ENCODE measurements around the gene IFITM2. TPM values are rescaled to one million over a fixed set of nuclear protein-coding genes. Genes with fewer than 3 reads are reported as not detected.

The IFITM2 gene
- total RNA-seq, 1 donor from 2014 or later = 3.7 TPM

- DNase-seq (ENCODE audit: low read depth) = no peak
- H3K4me3 ChIP-seq (ENCODE audit: low read depth, low read length) = no peak overlapping the region
These were observed 18.3 kb upstream of the IFITM2 start for GRCh38 chr11:289398-289711.

GRCh38 chr11:289712-290620, 17.6 kb upstream of the IFITM2 start:
- TF ChIP-seq, protein P1, sequence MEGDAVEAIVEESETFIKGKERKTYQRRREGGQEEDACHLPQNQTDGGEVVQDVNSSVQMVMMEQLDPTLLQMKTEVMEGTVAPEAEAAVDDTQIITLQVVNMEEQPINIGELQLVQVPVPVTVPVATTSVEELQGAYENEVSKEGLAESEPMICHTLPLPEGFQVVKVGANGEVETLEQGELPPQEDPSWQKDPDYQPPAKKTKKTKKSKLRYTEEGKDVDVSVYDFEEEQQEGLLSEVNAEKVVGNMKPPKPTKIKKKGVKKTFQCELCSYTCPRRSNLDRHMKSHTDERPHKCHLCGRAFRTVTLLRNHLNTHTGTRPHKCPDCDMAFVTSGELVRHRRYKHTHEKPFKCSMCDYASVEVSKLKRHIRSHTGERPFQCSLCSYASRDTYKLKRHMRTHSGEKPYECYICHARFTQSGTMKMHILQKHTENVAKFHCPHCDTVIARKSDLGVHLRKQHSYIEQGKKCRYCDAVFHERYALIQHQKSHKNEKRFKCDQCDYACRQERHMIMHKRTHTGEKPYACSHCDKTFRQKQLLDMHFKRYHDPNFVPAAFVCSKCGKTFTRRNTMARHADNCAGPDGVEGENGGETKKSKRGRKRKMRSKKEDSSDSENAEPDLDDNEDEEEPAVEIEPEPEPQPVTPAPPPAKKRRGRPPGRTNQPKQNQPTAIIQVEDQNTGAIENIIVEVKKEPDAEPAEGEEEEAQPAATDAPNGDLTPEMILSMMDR (IDR thresholded peaks at IDR 0.05; ENCODE audit: insufficient read depth, low read length, severe bottlenecking) = no peak
- Histone ChIP-seq H3K36me3 (ENCODE audit: control insufficient read depth, insufficient read depth, low read length) (no peaks in the 10 kb centered on the region), H3K27me3 (ENCODE audit: control insufficient read depth, insufficient read depth, low read length) (peaks cover 14% of the 10 kb centered on the region), H3K4me3 (ENCODE audit: low read depth, low read length) (no peak overlapping the region)
- no peak for FAIRE-seq
- DNase-seq (ENCODE audit: low read depth) = no peak

More at GRCh38 chr11:289398-289711, 18.3 kb upstream of the IFITM2 start:
- no peak for FAIRE-seq
- TF ChIP-seq, protein P1 (IDR thresholded peaks at IDR 0.05; ENCODE audit: insufficient read depth, low read length, severe bottlenecking) = no peak
- Histone ChIP-seq H3K36me3 (ENCODE audit: control insufficient read depth, insufficient read depth, low read length) (no peaks in the 10 kb centered on the region), H3K27me3 (ENCODE audit: control insufficient read depth, insufficient read depth, low read length) (peaks cover 14% of the 10 kb centered on the region)

GRCh38 chr11:290621-291231, 16.9 kb upstream of the IFITM2 start:
- TF ChIP-seq, protein P1 (IDR thresholded peaks at IDR 0.05; ENCODE audit: insufficient read depth, low read length, severe bottlenecking) = no peak
- FAIRE-seq (no peak), DNase-seq (ENCODE audit: low read depth) (no peak)
- Histone ChIP-seq H3K36me3 (ENCODE audit: control insufficient read depth, insufficient read depth, low read length) (no peaks in the 10 kb centered on the region), H3K4me3 (ENCODE audit: low read depth, low read length) (no peak overlapping the region), H3K27me3 (ENCODE audit: control insufficient read depth, insufficient read depth, low read length) (peaks cover 14% of the 10 kb centered on the region)

- H3K4me3 ChIP-seq (ENCODE audit: low read depth, low read length) = no peak overlapping the region
- FAIRE-seq (no peak), DNase-seq (ENCODE audit: low read depth) (no peak)
These were observed 16.1 kb upstream of the IFITM2 start for GRCh38 chr11:291281-292210.

More at GRCh38 chr11:291281-292210, 16.1 kb upstream of the IFITM2 start:
- TF ChIP-seq, protein P1 (IDR thresholded peaks at IDR 0.05; ENCODE audit: insufficient read depth, low read length, severe bottlenecking) = no peak
- no peaks in the 10 kb centered on the region for H3K36me3 ChIP-seq (ENCODE audit: control insufficient read depth, insufficient read depth, low read length)
- peaks cover 14% of the 10 kb centered on the region for H3K27me3 ChIP-seq (ENCODE audit: control insufficient read depth, insufficient read depth, low read length)

All from bronchial epithelial cell (primary cell).